ENCODE data around the gene TNFAIP1. TPM values are rescaled to one million over a fixed set of nuclear protein-coding genes. Genes with fewer than 3 reads are reported as not detected.
A peak's percentile ranks its signal among the peaks of the same experiment; 100 is the strongest.

TNFAIP1 gene
- total RNA-seq, 1 experiment from 2014 or later, result 33.4 TPM

DNA sequence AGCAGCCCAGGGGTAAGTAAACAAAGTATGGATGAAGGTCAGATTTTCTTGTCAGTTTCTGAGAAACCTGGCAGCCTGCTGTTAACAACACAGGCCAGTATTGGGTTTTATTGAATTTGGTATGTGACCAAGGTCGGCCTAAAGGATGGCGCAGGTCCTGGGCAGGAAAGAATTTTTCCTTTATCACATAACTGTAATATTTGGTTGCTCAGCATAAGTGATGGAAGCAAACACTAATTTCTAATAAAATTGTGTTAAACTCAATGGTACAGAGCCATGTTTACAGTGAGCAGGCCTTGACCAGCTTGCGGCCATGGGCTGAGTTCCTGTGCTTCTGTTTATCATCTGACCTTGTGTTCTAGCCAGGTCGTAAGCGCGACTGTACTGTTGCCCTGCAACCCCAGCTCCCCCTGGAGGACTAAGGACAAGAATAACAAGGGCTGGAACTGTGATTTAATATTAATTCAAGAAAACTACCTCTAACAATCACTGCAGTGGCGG, 11.2 kb downstream of the TNFAIP1 start:
- Histone ChIP-seq H3K36me3 (ENCODE audit: control insufficient read depth in 1 of 2, insufficient read depth in 2 of 2, low read length in 2 of 2) (peaks cover 48 to 61% of the 10 kb centered on the region in 2 experiments), H4K20me1 (ENCODE audit: insufficient read depth) (no peaks in the 10 kb centered on the region), H3K4me2 (ENCODE audit: low read length) (0 out of 2 replicates have a peak overlapping the region, but pooled peaks have one; percentile 7)

More for the DNA sequence above, 11.2 kb downstream of the TNFAIP1 start:
- TF ChIP-seq EGR1 (IDR thresholded peaks at IDR 0.05; ENCODE audit: low read depth), result no peak
- TF ChIP-seq, protein P1, sequence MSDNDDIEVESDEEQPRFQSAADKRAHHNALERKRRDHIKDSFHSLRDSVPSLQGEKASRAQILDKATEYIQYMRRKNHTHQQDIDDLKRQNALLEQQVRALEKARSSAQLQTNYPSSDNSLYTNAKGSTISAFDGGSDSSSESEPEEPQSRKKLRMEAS (IDR thresholded peaks at IDR 0.05), result no peak
- TF ChIP-seq RAD21 (IDR thresholded peaks at IDR 0.05; ENCODE audit: low read depth), result peak; percentile 43; the same call in 1 of the 2 replicates
- TF ChIP-seq JUND (IDR thresholded peaks at IDR 0.05), result no peak
- no peak for TF ChIP-seq SP1 (IDR thresholded peaks at IDR 0.05; ENCODE audit: low read depth)
- TF ChIP-seq, protein P2, sequence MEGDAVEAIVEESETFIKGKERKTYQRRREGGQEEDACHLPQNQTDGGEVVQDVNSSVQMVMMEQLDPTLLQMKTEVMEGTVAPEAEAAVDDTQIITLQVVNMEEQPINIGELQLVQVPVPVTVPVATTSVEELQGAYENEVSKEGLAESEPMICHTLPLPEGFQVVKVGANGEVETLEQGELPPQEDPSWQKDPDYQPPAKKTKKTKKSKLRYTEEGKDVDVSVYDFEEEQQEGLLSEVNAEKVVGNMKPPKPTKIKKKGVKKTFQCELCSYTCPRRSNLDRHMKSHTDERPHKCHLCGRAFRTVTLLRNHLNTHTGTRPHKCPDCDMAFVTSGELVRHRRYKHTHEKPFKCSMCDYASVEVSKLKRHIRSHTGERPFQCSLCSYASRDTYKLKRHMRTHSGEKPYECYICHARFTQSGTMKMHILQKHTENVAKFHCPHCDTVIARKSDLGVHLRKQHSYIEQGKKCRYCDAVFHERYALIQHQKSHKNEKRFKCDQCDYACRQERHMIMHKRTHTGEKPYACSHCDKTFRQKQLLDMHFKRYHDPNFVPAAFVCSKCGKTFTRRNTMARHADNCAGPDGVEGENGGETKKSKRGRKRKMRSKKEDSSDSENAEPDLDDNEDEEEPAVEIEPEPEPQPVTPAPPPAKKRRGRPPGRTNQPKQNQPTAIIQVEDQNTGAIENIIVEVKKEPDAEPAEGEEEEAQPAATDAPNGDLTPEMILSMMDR (IDR thresholded peaks at IDR 0.05 in 2 of 3, conservative IDR thresholded peaks at IDR 0.05 in 1 of 3; ENCODE audit: borderline replicate concordance in 1 of 3, insufficient read depth in 1 of 3, low read depth in 2 of 3, low read length in 2 of 3), result peak; percentile 11 to 38 (median 33); a peak in 3 of 6 replicates
- TF ChIP-seq, protein P3, sequence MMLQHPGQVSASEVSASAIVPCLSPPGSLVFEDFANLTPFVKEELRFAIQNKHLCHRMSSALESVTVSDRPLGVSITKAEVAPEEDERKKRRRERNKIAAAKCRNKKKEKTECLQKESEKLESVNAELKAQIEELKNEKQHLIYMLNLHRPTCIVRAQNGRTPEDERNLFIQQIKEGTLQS (IDR thresholded peaks at IDR 0.05), result no peak
- no peak for TF ChIP-seq FOSL1 (IDR thresholded peaks at IDR 0.05; ENCODE audit: low read depth)
- TF ChIP-seq POLR2AphosphoS5 (IDR thresholded peaks at IDR 0.05; ENCODE audit: low read depth, low read length), result no peak
- Histone ChIP-seq H3K79me2 (ENCODE audit: insufficient read depth, low read length) (no peaks in the 10 kb centered on the region), H3K4me1 (ENCODE audit: control insufficient read depth in 1 of 2, insufficient read depth in 2 of 2, low read length in 2 of 2) (peaks cover 0 to 9% of the 10 kb centered on the region in 2 experiments; a peak in 2 of 4 replicates), H3K27me3 (ENCODE audit: insufficient read depth, low read length) (no peaks in the 10 kb centered on the region), H3K9ac (ENCODE audit: low read length) (no peak overlapping the region), H2AFZ (ENCODE audit: low read depth, low read length, poor library complexity, severe bottlenecking) (no peak overlapping the region), H3K9me2 (ENCODE audit: insufficient read depth) (no peaks in the 10 kb centered on the region), H3K4me3 (replicated peaks in 1 of 2; ENCODE audit: low read depth in 1 of 2, low read length in 2 of 2) (no peak overlapping the region), H3K27ac (ENCODE audit: low read depth, low read length) (no peak overlapping the region), H3K9me3 (ENCODE audit: control insufficient read depth in 1 of 2, insufficient read depth in 1 of 2, low read depth in 1 of 2, low read length in 2 of 2) (no peaks in the 10 kb centered on the region)
- DNase-seq (ENCODE audit: low read depth, low spot score) (no peak), ATAC-seq (peak; percentile 50; the same call in 1 of the 2 replicates)
- BruUV-seq (replicated peaks), result no TSS peak
- ChIA-PET CTCF (no interaction called here), RAD21 (ENCODE audit: low non-redundant PET in 1 of 2, low total read pairs in 2 of 2, uncharacterized antibody in 2 of 2, unreplicated experiment in 2 of 2) (no interaction called here), POLR2A (no interaction called here)
- intact Hi-C loops (cut with micrococcal nuclease), result no loop called here

All from HCT116 (cell line).